Mammary epithelial cell (primary cell): ENCODE measurements around the gene C3orf80.

Source experiments
- EZH2 ChIP-seq: IDR thresholded peaks from 2 replicates; pipeline ENCODE4 v1.6.1; 2012; ENCODE audit warnings: low read length, inconsistent platforms, borderline replicate concordance
- TF ChIP-seq, protein P1 (sequence below), 2 donors: IDR thresholded peaks in 1 of 2; conservative IDR thresholded peaks in 1 of 2; 2 replicates each; pipeline ENCODE4 v1.5.1; 2011 to 2012; ENCODE audit warnings: inconsistent platforms in 2 of 2, low read length in 2 of 2, mild to moderate bottlenecking in 2 of 2, control low read depth in 1 of 2, low read depth in 1 of 2; ENCODE audit not compliant: insufficient read depth in 1 of 2; ENCODE audit errors: extremely low read depth in 1 of 2

GRCh38 chr3:160224811-160225175 is 429 bp upstream of the C3orf80 start:
- TF ChIP-seq, protein P1, sequence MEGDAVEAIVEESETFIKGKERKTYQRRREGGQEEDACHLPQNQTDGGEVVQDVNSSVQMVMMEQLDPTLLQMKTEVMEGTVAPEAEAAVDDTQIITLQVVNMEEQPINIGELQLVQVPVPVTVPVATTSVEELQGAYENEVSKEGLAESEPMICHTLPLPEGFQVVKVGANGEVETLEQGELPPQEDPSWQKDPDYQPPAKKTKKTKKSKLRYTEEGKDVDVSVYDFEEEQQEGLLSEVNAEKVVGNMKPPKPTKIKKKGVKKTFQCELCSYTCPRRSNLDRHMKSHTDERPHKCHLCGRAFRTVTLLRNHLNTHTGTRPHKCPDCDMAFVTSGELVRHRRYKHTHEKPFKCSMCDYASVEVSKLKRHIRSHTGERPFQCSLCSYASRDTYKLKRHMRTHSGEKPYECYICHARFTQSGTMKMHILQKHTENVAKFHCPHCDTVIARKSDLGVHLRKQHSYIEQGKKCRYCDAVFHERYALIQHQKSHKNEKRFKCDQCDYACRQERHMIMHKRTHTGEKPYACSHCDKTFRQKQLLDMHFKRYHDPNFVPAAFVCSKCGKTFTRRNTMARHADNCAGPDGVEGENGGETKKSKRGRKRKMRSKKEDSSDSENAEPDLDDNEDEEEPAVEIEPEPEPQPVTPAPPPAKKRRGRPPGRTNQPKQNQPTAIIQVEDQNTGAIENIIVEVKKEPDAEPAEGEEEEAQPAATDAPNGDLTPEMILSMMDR (conservative IDR thresholded peaks at IDR 0.05 in 1 of 2, IDR thresholded peaks at IDR 0.05 in 1 of 2; ENCODE audit: extremely low read depth in 1 of 2, insufficient read depth in 1 of 2, low read depth in 1 of 2, low read length in 2 of 2): no peak
- no peak for TF ChIP-seq EZH2
